ENCODE measurements around the gene KCNH1. TPM values are rescaled to one million over a fixed set of nuclear protein-coding genes. Genes with fewer than 3 reads are reported as not detected.

Gene KCNH1
- polyA plus RNA-seq, 2 of the 4 experiments (the other 2 are of a cell fraction): 5.1 to 7.9 TPM

DNA sequence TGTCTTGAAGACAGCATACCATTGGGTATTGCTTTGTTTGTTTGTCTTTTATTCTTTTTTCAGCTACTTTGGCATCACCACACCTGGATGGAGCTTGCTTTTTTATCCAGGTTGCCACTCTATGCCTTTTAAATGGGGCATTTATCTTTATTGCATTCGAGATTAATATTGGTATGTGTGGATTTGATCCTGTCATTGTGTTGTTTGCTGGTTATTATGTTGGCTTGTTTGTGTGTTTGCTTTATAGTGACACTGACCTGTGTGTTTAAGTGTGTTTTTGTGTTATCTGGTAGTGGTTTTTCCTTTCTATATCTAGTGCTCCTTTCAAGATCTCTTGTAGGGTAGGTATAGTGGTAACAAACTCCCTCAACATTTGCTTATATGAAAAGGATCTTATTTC lies 24.9 kb upstream of the KCNH1 start:
- TF ChIP-seq ZFP36 (IDR thresholded peaks at IDR 0.05; ENCODE audit: borderline replicate concordance, partially characterized antibody): no peak
- TF ChIP-seq, protein P1, sequence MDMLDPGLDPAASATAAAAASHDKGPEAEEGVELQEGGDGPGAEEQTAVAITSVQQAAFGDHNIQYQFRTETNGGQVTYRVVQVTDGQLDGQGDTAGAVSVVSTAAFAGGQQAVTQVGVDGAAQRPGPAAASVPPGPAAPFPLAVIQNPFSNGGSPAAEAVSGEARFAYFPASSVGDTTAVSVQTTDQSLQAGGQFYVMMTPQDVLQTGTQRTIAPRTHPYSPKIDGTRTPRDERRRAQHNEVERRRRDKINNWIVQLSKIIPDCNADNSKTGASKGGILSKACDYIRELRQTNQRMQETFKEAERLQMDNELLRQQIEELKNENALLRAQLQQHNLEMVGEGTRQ (IDR thresholded peaks at IDR 0.05): no peak
- TF ChIP-seq, protein P2, sequence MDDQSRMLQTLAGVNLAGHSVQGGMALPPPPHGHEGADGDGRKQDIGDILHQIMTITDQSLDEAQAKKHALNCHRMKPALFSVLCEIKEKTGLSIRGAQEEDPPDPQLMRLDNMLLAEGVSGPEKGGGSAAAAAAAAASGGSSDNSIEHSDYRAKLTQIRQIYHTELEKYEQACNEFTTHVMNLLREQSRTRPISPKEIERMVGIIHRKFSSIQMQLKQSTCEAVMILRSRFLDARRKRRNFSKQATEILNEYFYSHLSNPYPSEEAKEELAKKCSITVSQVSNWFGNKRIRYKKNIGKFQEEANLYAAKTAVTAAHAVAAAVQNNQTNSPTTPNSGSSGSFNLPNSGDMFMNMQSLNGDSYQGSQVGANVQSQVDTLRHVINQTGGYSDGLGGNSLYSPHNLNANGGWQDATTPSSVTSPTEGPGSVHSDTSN (IDR thresholded peaks at IDR 0.05): no peak
- no peak for TF ChIP-seq KDM1A (IDR thresholded peaks at IDR 0.05; ENCODE audit: low read depth)
- TF ChIP-seq FOSB (CRISPR knock-in tag; IDR thresholded peaks at IDR 0.05): no peak
- ATAC-seq: no peak
- ChIA-PET CTCF (interaction anchor here (0.6 kb wide), 1 partner anchor 105 kb away, joined by 5 read pairs; no protein-coding TSS in a partner anchor), POLR2A (no interaction called here)
- Histone ChIP-seq H3K4me3 (no peak overlapping the region), H3K4me2 (no peak overlapping the region), H3K27ac (no peak overlapping the region), H3K9me3 (peaks cover 15% of the 10 kb centered on the region; the same call in 2 of the 3 replicates), H3K4me1 (no peaks in the 10 kb centered on the region)
- 0% methylated on average over 1 of the region's 1 CpG for WGBS (ENCODE audit: missing lambda C conversion rate)
- no peak for FAIRE-seq
- no peak for DNase-seq (ENCODE audit: low read depth in 1 of 2, low spot score in 1 of 2)

DNA sequence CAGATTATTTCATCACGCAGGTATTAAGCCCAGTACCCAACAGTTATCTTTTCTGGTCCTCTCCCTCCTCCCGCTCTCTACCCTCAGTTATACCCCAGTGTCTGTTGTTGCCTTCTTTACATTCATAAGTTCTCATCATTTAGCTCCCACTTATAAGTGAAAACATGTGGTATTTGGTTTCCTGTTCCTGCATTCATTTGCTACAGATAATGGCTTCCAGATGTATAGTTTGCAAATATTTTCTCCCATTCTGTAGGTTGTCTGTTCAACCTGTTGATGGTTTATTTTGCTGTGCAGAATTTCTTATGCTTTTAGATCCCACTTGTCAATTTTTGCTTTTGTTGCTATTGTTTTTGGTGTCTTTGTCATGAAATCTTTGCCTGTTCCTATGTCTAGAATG lies 21.1 kb upstream of the KCNH1 start:
- 63% methylated on average over 2 of the region's 2 CpGs for WGBS (ENCODE audit: missing lambda C conversion rate)
- no peak overlapping the region for H3K27ac ChIP-seq
- FAIRE-seq (no peak), ATAC-seq (no peak), DNase-seq (ENCODE audit: low read depth in 1 of 2, low spot score in 1 of 2) (no peak)
- peaks cover 15% of the 10 kb centered on the region; the same call in 2 of the 3 replicates for H3K9me3 ChIP-seq
- H3K4me3 ChIP-seq: no peak overlapping the region
- ChIA-PET POLR2A (no interaction called here), CTCF (interaction anchor here (0.8 to 1.7 kb wide), 2 partner anchors 19 to 21 kb away, joined by 4 to 5 read pairs; partner anchors contain the start of gene KCNH1)
- no peaks in the 10 kb centered on the region for H3K4me1 ChIP-seq
- no peak for TF ChIP-seq HOXB13 (CRISPR knock-in tag; IDR thresholded peaks at IDR 0.05; ENCODE audit: low read depth)
- TF ChIP-seq, protein P3, sequence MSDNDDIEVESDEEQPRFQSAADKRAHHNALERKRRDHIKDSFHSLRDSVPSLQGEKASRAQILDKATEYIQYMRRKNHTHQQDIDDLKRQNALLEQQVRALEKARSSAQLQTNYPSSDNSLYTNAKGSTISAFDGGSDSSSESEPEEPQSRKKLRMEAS (IDR thresholded peaks at IDR 0.05): no peak
- TF ChIP-seq NFE2L2 (conservative IDR thresholded peaks at IDR 0.05; ENCODE audit: low read length): no peak
- no peak for TF ChIP-seq MYC (IDR thresholded peaks at IDR 0.05; ENCODE audit: borderline replicate concordance, low read length)
- no peak for TF ChIP-seq CBX2 (IDR thresholded peaks at IDR 0.05; ENCODE audit: borderline replicate concordance, low read depth)
- no peak for TF ChIP-seq RARB (CRISPR knock-in tag; IDR thresholded peaks at IDR 0.05)
- no peak for TF ChIP-seq EP300 (IDR thresholded peaks at IDR 0.05)
- TF ChIP-seq RAD21 (conservative IDR thresholded peaks at IDR 0.05 in 1 of 2, IDR thresholded peaks at IDR 0.05 in 1 of 2): no peak
- no peak for TF ChIP-seq KDM5A (IDR thresholded peaks at IDR 0.05)
- TF ChIP-seq POLR2A (IDR thresholded peaks at IDR 0.05; ENCODE audit: low read length): no peak
- no peak for TF ChIP-seq JUNB (IDR thresholded peaks at IDR 0.05)
- TF ChIP-seq KDM1A (IDR thresholded peaks at IDR 0.05; ENCODE audit: low read depth): no peak
- no peak for TF ChIP-seq BHLHE40 (IDR thresholded peaks at IDR 0.05; ENCODE audit: low read depth, low read length)
- TF ChIP-seq, protein P4, sequence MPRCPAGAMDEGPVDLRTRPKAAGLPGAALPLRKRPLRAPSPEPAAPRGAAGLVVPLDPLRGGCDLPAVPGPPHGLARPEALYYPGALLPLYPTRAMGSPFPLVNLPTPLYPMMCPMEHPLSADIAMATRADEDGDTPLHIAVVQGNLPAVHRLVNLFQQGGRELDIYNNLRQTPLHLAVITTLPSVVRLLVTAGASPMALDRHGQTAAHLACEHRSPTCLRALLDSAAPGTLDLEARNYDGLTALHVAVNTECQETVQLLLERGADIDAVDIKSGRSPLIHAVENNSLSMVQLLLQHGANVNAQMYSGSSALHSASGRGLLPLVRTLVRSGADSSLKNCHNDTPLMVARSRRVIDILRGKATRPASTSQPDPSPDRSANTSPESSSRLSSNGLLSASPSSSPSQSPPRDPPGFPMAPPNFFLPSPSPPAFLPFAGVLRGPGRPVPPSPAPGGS (IDR thresholded peaks at IDR 0.05): no peak
- TF ChIP-seq, protein P5, sequence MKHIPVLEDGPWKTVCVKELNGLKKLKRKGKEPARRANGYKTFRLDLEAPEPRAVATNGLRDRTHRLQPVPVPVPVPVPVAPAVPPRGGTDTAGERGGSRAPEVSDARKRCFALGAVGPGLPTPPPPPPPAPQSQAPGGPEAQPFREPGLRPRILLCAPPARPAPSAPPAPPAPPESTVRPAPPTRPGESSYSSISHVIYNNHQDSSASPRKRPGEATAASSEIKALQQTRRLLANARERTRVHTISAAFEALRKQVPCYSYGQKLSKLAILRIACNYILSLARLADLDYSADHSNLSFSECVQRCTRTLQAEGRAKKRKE (CRISPR knock-in tag; IDR thresholded peaks at IDR 0.05; ENCODE audit: low read depth): no peak
- no peak overlapping the region for H3K4me2 ChIP-seq

DNA sequence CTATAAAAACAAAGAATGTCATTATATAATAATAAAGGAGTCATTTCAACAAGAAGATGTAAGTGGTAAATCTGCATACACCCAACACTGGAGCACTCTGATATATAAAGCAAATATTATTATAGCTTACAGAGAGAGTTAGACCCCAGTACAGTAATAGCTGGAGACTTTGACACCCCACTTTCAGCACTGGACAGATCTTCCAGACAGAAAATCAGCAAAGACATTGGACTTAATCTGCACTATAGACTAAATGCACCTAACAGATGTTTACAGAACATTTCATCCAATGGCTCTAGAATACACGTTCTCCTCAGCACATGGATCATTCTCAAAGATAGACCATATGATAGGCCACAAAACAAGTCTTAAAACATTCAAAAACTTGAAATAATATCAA lies 20.0 kb upstream of the KCNH1 start:
- no peak for FAIRE-seq
- TF ChIP-seq PHF8 (IDR thresholded peaks at IDR 0.05; ENCODE audit: borderline replicate concordance, low read depth) (no peak), MAZ (IDR thresholded peaks at IDR 0.05; ENCODE audit: borderline replicate concordance, low read depth, low read length) (no peak), SMC3 (IDR thresholded peaks at IDR 0.05) (no peak), HDAC2 (IDR thresholded peaks at IDR 0.05) (no peak)
- TF ChIP-seq, protein P6, sequence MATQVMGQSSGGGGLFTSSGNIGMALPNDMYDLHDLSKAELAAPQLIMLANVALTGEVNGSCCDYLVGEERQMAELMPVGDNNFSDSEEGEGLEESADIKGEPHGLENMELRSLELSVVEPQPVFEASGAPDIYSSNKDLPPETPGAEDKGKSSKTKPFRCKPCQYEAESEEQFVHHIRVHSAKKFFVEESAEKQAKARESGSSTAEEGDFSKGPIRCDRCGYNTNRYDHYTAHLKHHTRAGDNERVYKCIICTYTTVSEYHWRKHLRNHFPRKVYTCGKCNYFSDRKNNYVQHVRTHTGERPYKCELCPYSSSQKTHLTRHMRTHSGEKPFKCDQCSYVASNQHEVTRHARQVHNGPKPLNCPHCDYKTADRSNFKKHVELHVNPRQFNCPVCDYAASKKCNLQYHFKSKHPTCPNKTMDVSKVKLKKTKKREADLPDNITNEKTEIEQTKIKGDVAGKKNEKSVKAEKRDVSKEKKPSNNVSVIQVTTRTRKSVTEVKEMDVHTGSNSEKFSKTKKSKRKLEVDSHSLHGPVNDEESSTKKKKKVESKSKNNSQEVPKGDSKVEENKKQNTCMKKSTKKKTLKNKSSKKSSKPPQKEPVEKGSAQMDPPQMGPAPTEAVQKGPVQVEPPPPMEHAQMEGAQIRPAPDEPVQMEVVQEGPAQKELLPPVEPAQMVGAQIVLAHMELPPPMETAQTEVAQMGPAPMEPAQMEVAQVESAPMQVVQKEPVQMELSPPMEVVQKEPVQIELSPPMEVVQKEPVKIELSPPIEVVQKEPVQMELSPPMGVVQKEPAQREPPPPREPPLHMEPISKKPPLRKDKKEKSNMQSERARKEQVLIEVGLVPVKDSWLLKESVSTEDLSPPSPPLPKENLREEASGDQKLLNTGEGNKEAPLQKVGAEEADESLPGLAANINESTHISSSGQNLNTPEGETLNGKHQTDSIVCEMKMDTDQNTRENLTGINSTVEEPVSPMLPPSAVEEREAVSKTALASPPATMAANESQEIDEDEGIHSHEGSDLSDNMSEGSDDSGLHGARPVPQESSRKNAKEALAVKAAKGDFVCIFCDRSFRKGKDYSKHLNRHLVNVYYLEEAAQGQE (IDR thresholded peaks at IDR 0.05): peak; percentile 70; the same call in 1 of the 2 replicates
- TF ChIP-seq, protein P3 (IDR thresholded peaks at IDR 0.05): no peak
- ChIA-PET CTCF (interaction anchor here (0.7 kb wide), 1 partner anchor 72 kb away, joined by 3 read pairs; no protein-coding TSS in a partner anchor), POLR2A (no interaction called here)
- H3K4me3 ChIP-seq: no peak overlapping the region
- H3K4me2 ChIP-seq: no peak overlapping the region
- DNase-seq (ENCODE audit: low read depth in 1 of 2, low spot score in 1 of 2): no peak
- H3K27ac ChIP-seq: no peak overlapping the region
- ATAC-seq: no peak
- WGBS (ENCODE audit: missing lambda C conversion rate): 6% methylated on average over 1 of the region's 1 CpG
- H3K9me3 ChIP-seq: peaks cover 15% of the 10 kb centered on the region; the same call in 2 of the 3 replicates
- H3K4me1 ChIP-seq: no peaks in the 10 kb centered on the region

All from A549 (cell line).